ENCODE measurements around the gene SYT12. TPM values are rescaled to one million over a fixed set of nuclear protein-coding genes. Genes with fewer than 3 reads are reported as not detected.
A peak's percentile ranks its signal among the peaks of the same experiment; 100 is the strongest.

Gene SYT12
- total RNA-seq, 4 donors from 2014 or later, result 1.1 to 3.9 TPM; not detected in 2

DNA sequence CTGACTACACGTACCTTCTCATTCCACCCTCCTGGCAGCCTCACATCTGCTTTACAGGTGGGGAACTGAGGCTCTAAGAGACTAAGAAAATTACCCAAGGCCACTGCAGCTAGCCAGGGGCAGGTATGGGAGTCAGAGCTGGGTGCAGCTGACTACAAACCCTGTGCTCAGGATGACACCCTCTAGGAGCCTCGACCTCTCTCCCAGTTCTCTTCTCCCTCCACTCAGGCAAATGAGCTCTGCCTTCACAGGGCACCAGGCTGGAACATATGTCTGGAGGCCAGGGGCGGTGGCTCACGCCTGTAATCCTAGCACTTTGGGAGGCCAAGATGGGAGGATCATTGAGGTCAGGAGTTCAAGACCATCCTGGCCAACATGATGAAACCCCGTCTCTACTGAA, 4.0 kb downstream of the SYT12 start:
- peaks cover 0 to 8% of the 10 kb centered on the region in 2 donors for H3K27me3 ChIP-seq
- DNase-seq, result no peak
- no peak for TF ChIP-seq POLR2A (IDR thresholded peaks at IDR 0.05)
- TF ChIP-seq, protein P1, sequence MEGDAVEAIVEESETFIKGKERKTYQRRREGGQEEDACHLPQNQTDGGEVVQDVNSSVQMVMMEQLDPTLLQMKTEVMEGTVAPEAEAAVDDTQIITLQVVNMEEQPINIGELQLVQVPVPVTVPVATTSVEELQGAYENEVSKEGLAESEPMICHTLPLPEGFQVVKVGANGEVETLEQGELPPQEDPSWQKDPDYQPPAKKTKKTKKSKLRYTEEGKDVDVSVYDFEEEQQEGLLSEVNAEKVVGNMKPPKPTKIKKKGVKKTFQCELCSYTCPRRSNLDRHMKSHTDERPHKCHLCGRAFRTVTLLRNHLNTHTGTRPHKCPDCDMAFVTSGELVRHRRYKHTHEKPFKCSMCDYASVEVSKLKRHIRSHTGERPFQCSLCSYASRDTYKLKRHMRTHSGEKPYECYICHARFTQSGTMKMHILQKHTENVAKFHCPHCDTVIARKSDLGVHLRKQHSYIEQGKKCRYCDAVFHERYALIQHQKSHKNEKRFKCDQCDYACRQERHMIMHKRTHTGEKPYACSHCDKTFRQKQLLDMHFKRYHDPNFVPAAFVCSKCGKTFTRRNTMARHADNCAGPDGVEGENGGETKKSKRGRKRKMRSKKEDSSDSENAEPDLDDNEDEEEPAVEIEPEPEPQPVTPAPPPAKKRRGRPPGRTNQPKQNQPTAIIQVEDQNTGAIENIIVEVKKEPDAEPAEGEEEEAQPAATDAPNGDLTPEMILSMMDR (IDR thresholded peaks at IDR 0.05), result no peak
- no peak overlapping the region for H3K27ac ChIP-seq
- no peak overlapping the region for H3K4me3 ChIP-seq
- no peaks in the 10 kb centered on the region for H3K9me3 ChIP-seq
- peaks cover 0 to 24% (median 15%) of the 10 kb centered on the region in 4 donors for H3K4me1 ChIP-seq
- no peaks in the 10 kb centered on the region for H3K36me3 ChIP-seq

DNA sequence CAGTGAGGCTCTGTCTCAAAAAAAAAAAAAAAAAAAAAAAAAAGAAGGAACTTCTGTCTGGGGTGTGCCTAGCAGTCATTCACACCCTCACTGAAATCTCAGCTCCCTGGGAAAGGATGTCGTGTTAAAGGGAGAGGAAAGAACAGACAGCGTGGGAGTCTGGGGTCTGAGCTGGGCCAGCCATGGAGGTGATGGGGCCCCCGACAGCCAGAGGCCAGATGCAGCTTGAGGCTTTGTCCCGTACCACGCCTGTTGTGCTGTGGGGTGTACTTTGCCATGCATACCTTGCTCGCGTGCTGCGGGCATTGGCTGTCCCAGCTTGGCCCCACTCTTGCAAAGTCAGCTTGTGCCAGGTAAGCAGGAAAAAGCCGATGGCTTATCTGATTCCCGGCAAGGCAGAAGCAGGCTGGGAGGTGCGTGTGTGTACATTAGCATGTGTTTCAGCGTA, 4.6 kb downstream of the SYT12 start:
- Histone ChIP-seq H3K36me3 (no peaks in the 10 kb centered on the region), H3K9me3 (no peaks in the 10 kb centered on the region), H3K27me3 (peaks cover 0 to 8% of the 10 kb centered on the region in 2 donors), H3K4me1 (peaks cover 0 to 24% (median 12%) of the 10 kb centered on the region in 4 donors), H3K27ac (no peak overlapping the region), H3K4me3 (no peak overlapping the region)
- TF ChIP-seq, protein P1 (IDR thresholded peaks at IDR 0.05), result no peak
- no peak for TF ChIP-seq POLR2A (IDR thresholded peaks at IDR 0.05)
- DNase-seq, result peak in 1 of 3 donors; percentile 51

DNA sequence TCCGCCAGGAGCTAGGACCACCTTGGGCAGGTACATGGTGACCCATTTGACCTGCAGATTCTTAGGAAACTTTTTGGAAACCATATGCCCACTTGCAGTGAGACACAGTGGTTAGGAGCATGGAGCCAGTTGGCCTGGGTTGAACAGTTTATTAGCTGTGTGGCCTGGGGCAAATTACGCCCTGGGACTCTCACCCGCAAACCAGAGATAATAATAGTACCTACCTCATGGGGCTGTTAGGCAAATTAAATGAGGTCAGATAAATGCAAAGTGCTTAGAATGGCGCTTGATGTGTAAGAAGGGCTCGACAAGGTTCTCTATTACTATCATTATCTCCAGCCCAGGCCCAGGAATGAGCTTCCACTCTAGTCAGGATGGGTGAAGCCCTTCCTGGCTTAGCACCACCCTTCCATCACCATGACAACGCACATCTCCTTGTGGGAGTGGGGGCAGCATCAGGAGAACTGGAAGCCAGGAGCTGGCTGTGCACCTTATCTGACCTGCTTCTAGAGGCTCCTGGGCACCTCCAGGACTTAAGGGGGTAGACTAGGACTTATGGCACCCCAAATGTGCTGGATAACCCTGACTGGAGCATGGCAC, 5.1 kb downstream of the SYT12 start:
- DNase-seq, result peak in 1 of 3 donors; percentile 52
- H3K27ac ChIP-seq, result no peak overlapping the region
- no peak overlapping the region for H3K4me3 ChIP-seq
- no peak for TF ChIP-seq POLR2A (IDR thresholded peaks at IDR 0.05)
- TF ChIP-seq, protein P1 (IDR thresholded peaks at IDR 0.05), result no peak
- peaks cover 0 to 3% of the 10 kb centered on the region in 2 donors for H3K27me3 ChIP-seq
- H3K36me3 ChIP-seq, result no peaks in the 10 kb centered on the region
- no peaks in the 10 kb centered on the region for H3K9me3 ChIP-seq
- H3K4me1 ChIP-seq, result peaks cover 0 to 24% (median 11%) of the 10 kb centered on the region in 4 donors

GRCh38 chr11:67029146-67029545, 6.2 kb downstream of the SYT12 start:
- Histone ChIP-seq H3K9me3 (no peaks in the 10 kb centered on the region), H3K4me3 (no peak overlapping the region), H3K4me1 (peaks cover 0 to 14% (median 6%) of the 10 kb centered on the region in 4 donors), H3K27me3 (no peaks in the 10 kb centered on the region), H3K27ac (no peak overlapping the region), H3K36me3 (no peaks in the 10 kb centered on the region)
- no peak for DNase-seq
- no peak for TF ChIP-seq POLR2A (IDR thresholded peaks at IDR 0.05)
- TF ChIP-seq, protein P1 (IDR thresholded peaks at IDR 0.05), result no peak

DNA sequence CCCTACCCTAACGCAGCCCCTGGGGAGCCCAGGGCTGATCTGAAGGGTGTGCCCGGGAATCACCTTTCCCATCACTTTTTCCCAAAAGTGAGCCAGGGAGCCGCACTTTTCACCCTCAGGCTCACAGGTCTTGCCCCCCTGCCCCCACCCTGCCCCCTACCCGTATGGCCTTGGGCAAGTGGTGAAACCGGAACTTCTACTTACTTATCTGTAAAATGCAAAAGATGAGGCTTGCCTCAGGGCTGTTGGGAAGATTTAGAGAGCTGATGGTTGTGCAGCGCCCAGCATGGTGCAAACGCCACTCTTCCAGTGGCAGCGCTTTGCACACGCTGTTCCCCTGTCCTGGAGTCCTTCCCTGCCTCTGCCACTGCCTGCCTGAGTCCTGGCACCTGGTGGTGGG, 8.0 kb downstream of the SYT12 start:
- no peak overlapping the region for H3K27ac ChIP-seq
- no peaks in the 10 kb centered on the region for H3K36me3 ChIP-seq
- H3K4me1 ChIP-seq, result peaks cover 0 to 9% (median 3%) of the 10 kb centered on the region in 4 donors
- TF ChIP-seq, protein P1 (IDR thresholded peaks at IDR 0.05), result no peak
- no peak for TF ChIP-seq POLR2A (IDR thresholded peaks at IDR 0.05)
- no peak for DNase-seq
- H3K27me3 ChIP-seq, result no peaks in the 10 kb centered on the region
- no peaks in the 10 kb centered on the region for H3K9me3 ChIP-seq
- H3K4me3 ChIP-seq, result no peak overlapping the region

All from Peyer's patch (tissue), 4 donors.